Ectodermal cell (in vitro differentiated cells): ENCODE data around the gene NUCB1.

ENCODE experiments used
- H3K27ac ChIP-seq: 2 replicates; pipeline ENCODE4 v1.7.0; 2013; ENCODE audit warnings: mild to moderate bottlenecking, low read depth, low read length; ENCODE audit not compliant: insufficient read depth, poor library complexity, severe bottlenecking
- H3K27me3 ChIP-seq: 2 replicates; pipeline ENCODE4 v1.7.0; 2013; ENCODE audit warnings: mild to moderate bottlenecking, low read length; ENCODE audit not compliant: insufficient read depth, control insufficient read depth, poor library complexity, severe bottlenecking
- H3K36me3 ChIP-seq: one replicate; pipeline ENCODE4 v1.7.0; 2013; ENCODE audit warnings: low read length; ENCODE audit not compliant: control insufficient read depth, insufficient read depth
- H3K4me1 ChIP-seq: one replicate; pipeline ENCODE4 v1.7.0; 2013; ENCODE audit warnings: low read length; ENCODE audit not compliant: control insufficient read depth, insufficient read depth
- H3K4me3 ChIP-seq: 2 replicates; pipeline ENCODE4 v1.7.0; 2013; ENCODE audit warnings: low read depth, low read length, control low read depth; ENCODE audit not compliant: insufficient read depth
- H3K9me3 ChIP-seq: 2 replicates; pipeline ENCODE4 v1.7.0; 2013; ENCODE audit warnings: mild to moderate bottlenecking, low read length, moderate library complexity; ENCODE audit not compliant: control insufficient read depth
- WGBS, 2 experiments: methylation state at CpG; one replicate each; pipeline ENCODE4 v1.1.7; 2013; ENCODE audit warnings: missing lambda C conversion rate in 2 of 2; 5-methylcytosine and 5-hydroxymethylcytosine counted together

NUCB1 gene

DNA sequence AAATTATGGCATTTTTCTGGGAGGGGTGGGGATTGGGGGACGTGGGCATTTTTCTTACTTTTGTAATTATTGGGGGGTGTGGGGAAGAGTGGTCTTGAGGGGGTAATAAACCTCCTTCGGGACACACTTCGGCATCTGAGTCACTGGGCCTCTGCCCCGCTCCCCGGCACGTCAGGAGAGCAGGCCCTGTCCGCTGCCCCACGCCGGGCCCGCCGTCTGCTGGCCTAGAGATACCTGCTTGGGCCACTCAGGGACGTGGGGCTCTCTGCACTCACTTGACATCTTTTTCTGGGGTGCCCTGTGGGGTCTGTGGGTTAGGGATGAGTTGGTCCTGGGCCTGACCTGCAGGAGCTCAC lies 61.5 kb downstream of the NUCB1 start:
- Histone ChIP-seq H3K9me3 (no peaks in the 10 kb centered on the region), H3K27me3 (no peaks in the 10 kb centered on the region), H3K4me1 (peaks cover 23% of the 10 kb centered on the region), H3K4me3 (no peak overlapping the region), H3K36me3 (peaks cover 14% of the 10 kb centered on the region), H3K27ac (no peak overlapping the region)
- 82 to 84% methylated on average over 12 of the region's 12 CpGs for WGBS, 2 experiments

GRCh38 chr19:48962029-48962848 lies 62.1 kb downstream of the NUCB1 start:
- 69 to 72% methylated on average over 22 of the region's 22 CpGs for WGBS, 2 experiments
- no peaks in the 10 kb centered on the region for H3K9me3 ChIP-seq
- H3K27me3 ChIP-seq, result no peaks in the 10 kb centered on the region
- peak overlapping the region; percentile 26 for H3K27ac ChIP-seq
- peaks cover 14% of the 10 kb centered on the region for H3K36me3 ChIP-seq
- H3K4me3 ChIP-seq, result no peak overlapping the region
- peaks cover 23% of the 10 kb centered on the region for H3K4me1 ChIP-seq

DNA sequence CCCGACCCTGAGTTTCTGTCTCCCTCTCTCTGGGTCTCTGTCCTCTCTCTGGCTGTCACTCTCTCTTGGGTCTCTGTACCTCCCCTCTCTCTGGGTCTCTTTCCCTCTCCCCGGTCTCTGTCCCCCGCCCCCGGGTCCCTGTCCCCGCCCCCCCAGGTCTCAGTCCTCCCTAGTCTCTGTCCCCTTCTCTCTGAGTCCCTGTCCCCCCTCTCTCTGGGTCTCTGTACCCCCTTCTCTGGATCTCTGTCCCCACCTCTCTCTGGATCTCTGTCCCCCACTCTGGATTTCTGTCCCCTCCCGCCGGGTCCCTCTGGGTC lies 62.7 kb downstream of the NUCB1 start:
- Histone ChIP-seq H3K27ac (no peak overlapping the region), H3K9me3 (no peaks in the 10 kb centered on the region), H3K36me3 (peaks cover 14% of the 10 kb centered on the region), H3K4me1 (peaks cover 23% of the 10 kb centered on the region), H3K27me3 (no peaks in the 10 kb centered on the region), H3K4me3 (no peak overlapping the region)
- 58 to 65% methylated on average over 4 to 5 of the region's 7 CpGs for WGBS, 2 experiments

GRCh38 chr19:48963371-48964204 lies 63.5 kb downstream of the NUCB1 start:
- peak overlapping the region; percentile 13 for H3K4me3 ChIP-seq
- no peaks in the 10 kb centered on the region for H3K27me3 ChIP-seq
- peak overlapping the region; percentile 53 for H3K27ac ChIP-seq
- 11% methylated on average over 27 to 28 of the region's 28 CpGs for WGBS, 2 experiments
- no peaks in the 10 kb centered on the region for H3K9me3 ChIP-seq
- peaks cover 23% of the 10 kb centered on the region for H3K4me1 ChIP-seq
- peaks cover 14% of the 10 kb centered on the region for H3K36me3 ChIP-seq

- WGBS, 2 experiments, result 30% methylated on average over 19 of the region's 19 CpGs
- Histone ChIP-seq H3K27ac (peak overlapping the region; percentile 53), H3K36me3 (peaks cover 14% of the 10 kb centered on the region), H3K4me1 (peaks cover 23% of the 10 kb centered on the region), H3K27me3 (no peaks in the 10 kb centered on the region), H3K4me3 (peak overlapping the region; percentile 13), H3K9me3 (no peaks in the 10 kb centered on the region)
Measured at GRCh38 chr19:48964205-48965039, 64.3 kb downstream of the NUCB1 start.

GRCh38 chr19:48965040-48965805 lies 65.1 kb downstream of the NUCB1 start, which contains the start of gene FTL:
TSS of gene FTL (plus strand) at chr19:48965309. CDS start at chr19:48965508, 199 bp downstream.
- Histone ChIP-seq H3K4me3 (peak within 1 kb of the TSS; percentile 66), H3K9me3 (no peaks in the 10 kb centered on the region), H3K4me1 (peaks cover 23% of the 10 kb centered on the region), H3K27ac (peak within 1 kb of the TSS; percentile 64), H3K27me3 (no peaks in the 10 kb centered on the region), H3K36me3 (peaks cover 22% of the 10 kb centered on the region)
- WGBS, 2 experiments, result 0% methylated on average over 50 of the region's 52 CpGs

DNA sequence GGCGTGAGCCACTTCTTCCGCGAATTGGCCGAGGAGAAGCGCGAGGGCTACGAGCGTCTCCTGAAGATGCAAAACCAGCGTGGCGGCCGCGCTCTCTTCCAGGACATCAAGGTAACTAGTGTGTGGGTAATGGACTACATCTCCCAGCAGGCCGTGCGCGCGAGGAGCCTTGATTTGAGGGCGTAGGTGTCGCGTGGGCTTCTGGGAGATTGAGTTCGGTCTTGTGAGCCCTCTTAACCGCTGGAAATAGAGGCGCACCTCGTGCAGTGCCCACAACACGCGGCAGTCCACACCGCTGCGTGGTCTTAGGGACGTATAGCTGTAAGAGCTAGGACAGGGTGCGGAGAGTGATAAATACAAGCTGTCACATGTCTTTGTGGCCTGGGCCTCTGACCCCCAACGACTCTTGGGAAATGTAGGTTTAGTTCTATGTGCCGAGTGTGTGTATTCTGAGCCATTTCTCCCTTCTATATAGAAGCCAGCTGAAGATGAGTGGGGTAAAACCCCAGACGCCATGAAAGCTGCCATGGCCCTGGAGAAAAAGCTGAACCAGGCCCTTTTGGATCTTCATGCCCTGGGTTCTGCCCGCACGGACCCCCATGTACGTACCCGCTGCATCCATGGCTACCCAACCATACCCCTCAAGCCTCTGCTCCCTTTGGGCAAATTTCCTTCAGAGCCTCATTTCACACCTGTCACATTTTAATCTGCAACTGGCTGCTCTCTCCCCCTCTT lies 65.9 kb downstream of the NUCB1 start:
- Histone ChIP-seq H3K27ac (no peak overlapping the region), H3K4me3 (peak overlapping the region; percentile 66), H3K9me3 (no peaks in the 10 kb centered on the region), H3K27me3 (no peaks in the 10 kb centered on the region), H3K4me1 (peaks cover 26% of the 10 kb centered on the region), H3K36me3 (peaks cover 20% of the 10 kb centered on the region)
- 15 to 16% methylated on average over 36 of the region's 36 CpGs for WGBS, 2 experiments

DNA sequence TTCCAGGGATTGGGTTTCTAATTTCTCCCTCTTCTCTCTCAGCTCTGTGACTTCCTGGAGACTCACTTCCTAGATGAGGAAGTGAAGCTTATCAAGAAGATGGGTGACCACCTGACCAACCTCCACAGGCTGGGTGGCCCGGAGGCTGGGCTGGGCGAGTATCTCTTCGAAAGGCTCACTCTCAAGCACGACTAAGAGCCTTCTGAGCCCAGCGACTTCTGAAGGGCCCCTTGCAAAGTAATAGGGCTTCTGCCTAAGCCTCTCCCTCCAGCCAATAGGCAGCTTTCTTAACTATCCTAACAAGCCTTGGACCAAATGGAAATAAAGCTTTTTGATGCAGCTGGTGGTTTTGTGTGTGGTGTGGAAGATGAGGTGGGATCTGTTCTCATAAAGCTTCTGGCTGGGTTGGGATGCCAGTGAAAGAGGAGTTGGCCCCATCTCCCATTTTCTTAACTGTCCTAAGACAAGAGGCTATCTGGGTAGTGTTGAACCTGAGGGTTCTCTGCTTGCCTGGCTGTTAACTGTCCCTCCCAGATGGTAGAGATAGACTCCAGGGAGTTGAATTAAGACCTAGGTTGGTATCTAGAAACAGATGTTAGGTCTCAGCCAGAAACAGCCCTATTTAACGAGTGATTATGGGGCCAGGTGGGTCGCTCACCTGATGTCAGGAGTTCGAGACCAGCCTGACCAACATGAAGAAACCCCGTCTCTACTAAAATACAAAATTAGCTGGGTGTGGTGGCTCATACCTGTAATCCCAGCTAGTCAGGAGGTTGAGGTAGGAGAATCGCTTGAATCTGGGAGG lies 66.6 kb downstream of the NUCB1 start:
- no peaks in the 10 kb centered on the region for H3K27me3 ChIP-seq
- H3K36me3 ChIP-seq, result peaks cover 19% of the 10 kb centered on the region
- H3K4me1 ChIP-seq, result peaks cover 26% of the 10 kb centered on the region
- no peak overlapping the region for H3K27ac ChIP-seq
- WGBS, 2 experiments, result 92 to 94% methylated on average over 10 of the region's 10 CpGs
- no peaks in the 10 kb centered on the region for H3K9me3 ChIP-seq
- peak overlapping the region; percentile 66 for H3K4me3 ChIP-seq
